Liver (tissue), 9 donors: Measurements from ENCODE around the gene BCL2. TPM values are rescaled to one million over a fixed set of nuclear protein-coding genes. Genes with fewer than 3 reads are reported as not detected.

Experiments used
- DNase-seq: peaks from one replicate; pipeline ENCODE4 v3.0.0-alpha.2; 2017; ENCODE audit warnings: low spot score
- H3K27ac ChIP-seq, 2 donors: one replicate each; pipeline ENCODE4 v1.7.0; 2013; ENCODE audit warnings: inconsistent platforms in 2 of 2, low read length in 2 of 2, control low read depth in 1 of 2, low read depth in 1 of 2, mild to moderate bottlenecking in 1 of 2
- H3K27me3 ChIP-seq, 4 donors: one replicate each; pipeline versions ENCODE4 v1.6.1 to v1.7.0; 2013; ENCODE audit warnings: low read length in 3 of 4, inconsistent platforms in 1 of 4, mild to moderate bottlenecking in 1 of 4, moderate library complexity in 1 of 4; ENCODE audit not compliant: control insufficient read depth in 4 of 4, insufficient read depth in 4 of 4
- H3K36me3 ChIP-seq, 4 donors: one replicate each; pipeline versions ENCODE4 v1.6.1 to v1.7.0; 2013; ENCODE audit warnings: low read length in 3 of 4, mild to moderate bottlenecking in 3 of 4, low read depth in 1 of 4, moderate library complexity in 1 of 4; ENCODE audit not compliant: control insufficient read depth in 4 of 4, insufficient read depth in 3 of 4
- H3K4me1 ChIP-seq, 4 donors: one replicate each; pipeline versions ENCODE4 v1.6.1 to v1.7.0; 2013; ENCODE audit warnings: low read length in 3 of 4, mild to moderate bottlenecking in 3 of 4, moderate library complexity in 1 of 4; ENCODE audit not compliant: control insufficient read depth in 4 of 4, insufficient read depth in 4 of 4
- H3K4me3 ChIP-seq, 3 donors: one replicate each; pipeline versions ENCODE4 v1.6.1 to v1.7.0; 2013; ENCODE audit warnings: low read length in 3 of 3, control low read depth in 1 of 3, low read depth in 1 of 3, mild to moderate bottlenecking in 1 of 3
- H3K9ac ChIP-seq, 2 donors: one replicate each; pipeline ENCODE4 v1.7.0; 2013; ENCODE audit warnings: low read length in 2 of 2, mild to moderate bottlenecking in 2 of 2, moderate library complexity in 2 of 2, control low read depth in 1 of 2, low read depth in 1 of 2
- H3K9me3 ChIP-seq, 4 donors: one replicate each; pipeline versions ENCODE4 v1.6.1 to v1.7.0; 2013; ENCODE audit warnings: low read length in 3 of 4; ENCODE audit not compliant: control insufficient read depth in 4 of 4
- EGR1 ChIP-seq, 2 donors: IDR thresholded peaks; 2 replicates each; pipeline ENCODE4 v1.6.1; 2016 to 2018; ENCODE audit warnings: antibody characterized with exemption in 2 of 2, low read depth in 2 of 2
- FOXA1 ChIP-seq: IDR thresholded peaks from 2 replicates; pipeline ENCODE4 v1.6.1; 2016; ENCODE audit warnings: antibody characterized with exemption
- FOXA2 ChIP-seq: IDR thresholded peaks from 2 replicates; pipeline ENCODE4 v1.6.1; 2016; ENCODE audit warnings: antibody characterized with exemption
- GABPA ChIP-seq, 2 donors: IDR thresholded peaks in 1 of 2; conservative IDR thresholded peaks in 1 of 2; 2 replicates each; pipeline ENCODE4 v1.6.1; 2016; ENCODE audit warnings: antibody characterized with exemption in 2 of 2, mild to moderate bottlenecking in 1 of 2, moderate library complexity in 1 of 2
- HNF4A ChIP-seq, 2 donors: conservative IDR thresholded peaks; 2 replicates each; pipeline ENCODE4 v1.6.1; 2016; ENCODE audit warnings: antibody characterized with exemption in 2 of 2, mild to moderate bottlenecking in 2 of 2
- HNF4G ChIP-seq: IDR thresholded peaks from 2 replicates; pipeline ENCODE4 v1.6.1; 2016; ENCODE audit warnings: antibody characterized with exemption
- JUND ChIP-seq, 2 donors: IDR thresholded peaks; 2 replicates each; pipeline ENCODE4 v1.6.1; 2016; ENCODE audit warnings: antibody characterized with exemption in 2 of 2
- NR2F2 ChIP-seq: IDR thresholded peaks from 2 replicates; pipeline ENCODE4 v1.6.1; 2016; ENCODE audit warnings: antibody characterized with exemption
- RXRA ChIP-seq, 2 donors: IDR thresholded peaks; 2 replicates each; pipeline ENCODE4 v1.6.1; 2017 to 2018; ENCODE audit warnings: antibody characterized with exemption in 2 of 2, mild to moderate bottlenecking in 1 of 2
- SP1 ChIP-seq: IDR thresholded peaks from 2 replicates; pipeline ENCODE4 v1.6.1; 2018; ENCODE audit warnings: antibody characterized with exemption, mild to moderate bottlenecking
- TAF1 ChIP-seq: conservative IDR thresholded peaks from 2 replicates; pipeline ENCODE4 v1.6.1; 2016; ENCODE audit warnings: antibody characterized with exemption, mild to moderate bottlenecking
- YY1 ChIP-seq: IDR thresholded peaks from 2 replicates; pipeline ENCODE4 v1.6.1; 2016; ENCODE audit warnings: antibody characterized with exemption, mild to moderate bottlenecking
- WGBS: extraction: QIAGEN DNeasy Blood & Tissue Kit; methylation state at CpG from one replicate; pipeline ENCODE4 v1.1.7; 2013; 5-methylcytosine and 5-hydroxymethylcytosine counted together
- polyA plus RNA-seq, 2 donors: library from polyadenylated mRNA; stranded (reverse) in 1 of 2; unstranded in 1 of 2; fragments of 200-250 nt in 1 of 2; fragments of >200 nt in 1 of 2; fragmentation: Nextera tagmentation in 1 of 2; extraction: Ambion mirVana in 1 of 2; gene quantifications; one replicate each; pipeline versions ENCODE4 v1.2.1 to v1.2.3, GENCODE V29; 2013 to 2015
- total RNA-seq, 2 donors: library from RNA; depleted of rRNA; stranded (reverse); fragments of >200 nt; gene quantifications; one replicate each; pipeline ENCODE4 v1.2.3, GENCODE V29; 2014
- TF ChIP-seq, protein P1 (sequence below): IDR thresholded peaks from 2 replicates; pipeline ENCODE4 v1.6.1; 2016; ENCODE audit warnings: antibody characterized with exemption
- TF ChIP-seq, protein P2 (sequence below): IDR thresholded peaks from 2 replicates; pipeline ENCODE4 v1.6.1; 2016; ENCODE audit warnings: antibody characterized with exemption
- TF ChIP-seq, protein P3 (sequence below): IDR thresholded peaks from 2 replicates; pipeline ENCODE4 v1.6.1; 2016; ENCODE audit warnings: antibody characterized with exemption
- TF ChIP-seq, protein P4 (sequence below): IDR thresholded peaks from 2 replicates; pipeline ENCODE4 v1.6.1; 2016; ENCODE audit warnings: antibody characterized with exemption, mild to moderate bottlenecking
- TF ChIP-seq, protein P5 (sequence below): fragments of 150-350 bp; IDR thresholded peaks from 2 replicates; pipeline ENCODE4 v1.5.1; 2017; ENCODE audit warnings: improper control_type of control experiment, low read depth, low read length; ENCODE audit not compliant: missing input control
- donor health status: healthy.
- donor health status: healthy.
- donor health status: healthy.
- donor health status: healthy.
- donor health status: healthy.

The BCL2 gene
- total and polyA plus RNA-seq, 4 donors, result 0.40 to 3.9 (median 1.4) TPM

DNA sequence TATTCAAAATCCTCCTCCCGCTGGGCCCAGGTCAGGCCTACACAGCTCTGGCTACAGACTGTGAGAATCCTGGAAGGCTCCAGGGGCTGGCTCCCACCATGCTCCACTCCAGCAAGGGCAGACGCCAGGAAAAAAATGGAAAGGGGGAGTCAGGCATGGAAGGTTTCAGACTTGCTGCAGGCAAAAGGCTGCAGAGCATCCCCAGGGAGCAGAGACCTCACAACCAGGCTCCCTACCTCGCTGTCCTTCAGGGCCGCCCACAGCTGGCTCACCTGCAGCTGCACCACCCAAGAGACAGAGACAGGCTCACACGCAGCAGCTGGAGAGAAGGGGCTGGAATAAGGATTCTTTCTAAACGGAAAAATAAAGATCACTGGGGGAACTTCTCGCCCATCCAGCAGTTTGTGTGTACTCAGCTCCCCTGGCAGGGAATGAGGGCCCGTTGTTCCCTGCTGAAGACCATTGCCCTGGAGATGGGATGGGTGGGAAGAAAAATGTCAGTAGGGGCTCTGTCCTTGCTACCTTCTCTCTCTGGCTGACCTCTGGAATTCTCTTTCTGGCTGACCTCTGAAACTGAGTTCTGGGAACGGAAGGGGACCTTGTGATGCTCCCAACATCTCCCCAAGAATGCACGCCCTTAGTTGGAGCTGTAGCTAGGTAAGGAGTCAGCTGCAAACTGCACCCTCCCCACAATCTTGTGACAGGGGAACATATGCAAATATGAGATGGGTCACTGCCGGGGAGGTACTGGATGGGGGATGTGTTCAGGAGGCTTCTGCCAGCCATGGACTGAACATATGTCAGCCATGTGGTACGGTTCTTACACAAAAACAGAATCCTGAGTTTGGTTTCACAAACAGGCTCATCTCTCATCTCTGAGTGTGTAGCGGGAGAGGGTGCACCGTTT lies 34.5 kb downstream of the BCL2 start:
- H3K36me3 ChIP-seq, result no peaks in the 10 kb centered on the region
- no peak overlapping the region for H3K4me3 ChIP-seq
- DNase-seq, result no peak
- H3K27ac ChIP-seq, result no peak overlapping the region
- no peaks in the 10 kb centered on the region for H3K27me3 ChIP-seq
- 81% methylated on average over 14 of the region's 14 CpGs for WGBS
- TF ChIP-seq YY1 (no peak), HNF4A (conservative IDR thresholded peaks at IDR 0.05) (no peak), SP1 (no peak), TAF1 (no peak), FOXA1 (no peak), JUND (IDR thresholded peaks at IDR 0.05) (no peak), NR2F2 (no peak)
- TF ChIP-seq, protein P1, sequence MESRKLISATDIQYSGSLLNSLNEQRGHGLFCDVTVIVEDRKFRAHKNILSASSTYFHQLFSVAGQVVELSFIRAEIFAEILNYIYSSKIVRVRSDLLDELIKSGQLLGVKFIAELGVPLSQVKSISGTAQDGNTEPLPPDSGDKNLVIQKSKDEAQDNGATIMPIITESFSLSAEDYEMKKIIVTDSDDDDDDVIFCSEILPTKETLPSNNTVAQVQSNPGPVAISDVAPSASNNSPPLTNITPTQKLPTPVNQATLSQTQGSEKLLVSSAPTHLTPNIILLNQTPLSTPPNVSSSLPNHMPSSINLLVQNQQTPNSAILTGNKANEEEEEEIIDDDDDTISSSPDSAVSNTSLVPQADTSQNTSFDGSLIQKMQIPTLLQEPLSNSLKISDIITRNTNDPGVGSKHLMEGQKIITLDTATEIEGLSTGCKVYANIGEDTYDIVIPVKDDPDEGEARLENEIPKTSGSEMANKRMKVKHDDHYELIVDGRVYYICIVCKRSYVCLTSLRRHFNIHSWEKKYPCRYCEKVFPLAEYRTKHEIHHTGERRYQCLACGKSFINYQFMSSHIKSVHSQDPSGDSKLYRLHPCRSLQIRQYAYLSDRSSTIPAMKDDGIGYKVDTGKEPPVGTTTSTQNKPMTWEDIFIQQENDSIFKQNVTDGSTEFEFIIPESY, result no peak
- TF ChIP-seq, protein P2, sequence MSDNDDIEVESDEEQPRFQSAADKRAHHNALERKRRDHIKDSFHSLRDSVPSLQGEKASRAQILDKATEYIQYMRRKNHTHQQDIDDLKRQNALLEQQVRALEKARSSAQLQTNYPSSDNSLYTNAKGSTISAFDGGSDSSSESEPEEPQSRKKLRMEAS, result no peak
- TF ChIP-seq, protein P3, sequence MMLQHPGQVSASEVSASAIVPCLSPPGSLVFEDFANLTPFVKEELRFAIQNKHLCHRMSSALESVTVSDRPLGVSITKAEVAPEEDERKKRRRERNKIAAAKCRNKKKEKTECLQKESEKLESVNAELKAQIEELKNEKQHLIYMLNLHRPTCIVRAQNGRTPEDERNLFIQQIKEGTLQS, result no peak
- TF ChIP-seq, protein P4, sequence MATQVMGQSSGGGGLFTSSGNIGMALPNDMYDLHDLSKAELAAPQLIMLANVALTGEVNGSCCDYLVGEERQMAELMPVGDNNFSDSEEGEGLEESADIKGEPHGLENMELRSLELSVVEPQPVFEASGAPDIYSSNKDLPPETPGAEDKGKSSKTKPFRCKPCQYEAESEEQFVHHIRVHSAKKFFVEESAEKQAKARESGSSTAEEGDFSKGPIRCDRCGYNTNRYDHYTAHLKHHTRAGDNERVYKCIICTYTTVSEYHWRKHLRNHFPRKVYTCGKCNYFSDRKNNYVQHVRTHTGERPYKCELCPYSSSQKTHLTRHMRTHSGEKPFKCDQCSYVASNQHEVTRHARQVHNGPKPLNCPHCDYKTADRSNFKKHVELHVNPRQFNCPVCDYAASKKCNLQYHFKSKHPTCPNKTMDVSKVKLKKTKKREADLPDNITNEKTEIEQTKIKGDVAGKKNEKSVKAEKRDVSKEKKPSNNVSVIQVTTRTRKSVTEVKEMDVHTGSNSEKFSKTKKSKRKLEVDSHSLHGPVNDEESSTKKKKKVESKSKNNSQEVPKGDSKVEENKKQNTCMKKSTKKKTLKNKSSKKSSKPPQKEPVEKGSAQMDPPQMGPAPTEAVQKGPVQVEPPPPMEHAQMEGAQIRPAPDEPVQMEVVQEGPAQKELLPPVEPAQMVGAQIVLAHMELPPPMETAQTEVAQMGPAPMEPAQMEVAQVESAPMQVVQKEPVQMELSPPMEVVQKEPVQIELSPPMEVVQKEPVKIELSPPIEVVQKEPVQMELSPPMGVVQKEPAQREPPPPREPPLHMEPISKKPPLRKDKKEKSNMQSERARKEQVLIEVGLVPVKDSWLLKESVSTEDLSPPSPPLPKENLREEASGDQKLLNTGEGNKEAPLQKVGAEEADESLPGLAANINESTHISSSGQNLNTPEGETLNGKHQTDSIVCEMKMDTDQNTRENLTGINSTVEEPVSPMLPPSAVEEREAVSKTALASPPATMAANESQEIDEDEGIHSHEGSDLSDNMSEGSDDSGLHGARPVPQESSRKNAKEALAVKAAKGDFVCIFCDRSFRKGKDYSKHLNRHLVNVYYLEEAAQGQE, result no peak
- H3K9me3 ChIP-seq, result no peaks in the 10 kb centered on the region
- no peak overlapping the region for H3K9ac ChIP-seq
- H3K4me1 ChIP-seq, result no peaks in the 10 kb centered on the region

DNA sequence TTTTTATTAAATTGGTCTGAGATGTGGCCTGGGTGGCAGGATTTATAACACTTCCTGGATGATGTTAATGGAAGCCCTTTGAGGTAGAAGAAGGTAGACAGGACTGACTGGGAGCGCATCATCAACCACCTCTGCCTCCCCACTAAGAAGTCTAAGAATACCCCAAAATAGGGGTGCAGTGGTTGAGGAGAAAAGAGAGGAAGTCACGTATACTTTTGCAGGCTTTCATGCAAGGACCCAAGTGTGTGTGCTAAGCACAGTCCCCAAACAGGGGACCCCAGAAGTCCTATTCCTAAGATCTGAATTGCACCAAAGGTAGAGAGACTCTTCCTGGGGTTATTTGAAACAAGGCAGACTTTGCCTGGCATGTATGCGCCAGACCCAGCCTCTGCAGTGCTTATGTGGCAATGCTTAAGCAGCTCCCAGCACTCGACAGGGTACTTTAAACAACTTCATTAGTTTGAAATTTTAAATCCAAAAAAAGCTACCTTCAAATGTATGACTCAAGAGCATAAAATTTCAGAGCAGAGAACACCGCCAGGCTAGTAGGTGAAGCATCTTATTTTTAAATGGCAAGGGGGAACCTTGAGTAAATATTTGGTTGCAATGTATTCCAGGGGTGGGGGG lies 35.3 kb downstream of the BCL2 start:
- Histone ChIP-seq H3K27ac (no peak overlapping the region), H3K27me3 (no peaks in the 10 kb centered on the region), H3K4me1 (no peaks in the 10 kb centered on the region), H3K9ac (no peak overlapping the region), H3K4me3 (no peak overlapping the region), H3K9me3 (no peaks in the 10 kb centered on the region), H3K36me3 (no peaks in the 10 kb centered on the region)
- WGBS, result 97% methylated on average over 5 of the region's 5 CpGs
- no peak for DNase-seq
- TF ChIP-seq, protein P5, sequence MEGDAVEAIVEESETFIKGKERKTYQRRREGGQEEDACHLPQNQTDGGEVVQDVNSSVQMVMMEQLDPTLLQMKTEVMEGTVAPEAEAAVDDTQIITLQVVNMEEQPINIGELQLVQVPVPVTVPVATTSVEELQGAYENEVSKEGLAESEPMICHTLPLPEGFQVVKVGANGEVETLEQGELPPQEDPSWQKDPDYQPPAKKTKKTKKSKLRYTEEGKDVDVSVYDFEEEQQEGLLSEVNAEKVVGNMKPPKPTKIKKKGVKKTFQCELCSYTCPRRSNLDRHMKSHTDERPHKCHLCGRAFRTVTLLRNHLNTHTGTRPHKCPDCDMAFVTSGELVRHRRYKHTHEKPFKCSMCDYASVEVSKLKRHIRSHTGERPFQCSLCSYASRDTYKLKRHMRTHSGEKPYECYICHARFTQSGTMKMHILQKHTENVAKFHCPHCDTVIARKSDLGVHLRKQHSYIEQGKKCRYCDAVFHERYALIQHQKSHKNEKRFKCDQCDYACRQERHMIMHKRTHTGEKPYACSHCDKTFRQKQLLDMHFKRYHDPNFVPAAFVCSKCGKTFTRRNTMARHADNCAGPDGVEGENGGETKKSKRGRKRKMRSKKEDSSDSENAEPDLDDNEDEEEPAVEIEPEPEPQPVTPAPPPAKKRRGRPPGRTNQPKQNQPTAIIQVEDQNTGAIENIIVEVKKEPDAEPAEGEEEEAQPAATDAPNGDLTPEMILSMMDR, result no peak
- TF ChIP-seq HNF4A (conservative IDR thresholded peaks at IDR 0.05) (no peak), TAF1 (no peak), NR2F2 (no peak), YY1 (no peak), JUND (IDR thresholded peaks at IDR 0.05) (no peak), GABPA (IDR thresholded peaks at IDR 0.05 in 1 of 2, conservative IDR thresholded peaks at IDR 0.05 in 1 of 2) (no peak), HNF4G (no peak), FOXA1 (no peak), FOXA2 (no peak), SP1 (no peak), RXRA (IDR thresholded peaks at IDR 0.05) (no peak), EGR1 (IDR thresholded peaks at IDR 0.05; ENCODE audit: low read depth in 2 of 2) (no peak)
- TF ChIP-seq, protein P3, result no peak
- TF ChIP-seq, protein P2, result no peak
- TF ChIP-seq, protein P4, result no peak
